ENCODE results near the gene ZNF276. TPM values are rescaled to one million over a fixed set of nuclear protein-coding genes. Genes with fewer than 3 reads are reported as not detected.
"Not testable (repeated sequence)": the region's sequence is repeated elsewhere in the genome, so short reads cannot be mapped to it uniquely, and the experiment has no call there.

Gene ZNF276
- total RNA-seq, 1 donor from 2014 or later: 15.1 TPM

- H3K9ac ChIP-seq (ENCODE audit: low read depth in 1 of 3, low read length in 3 of 3): no peak overlapping the region
- H3K9me3 ChIP-seq (ENCODE audit: control insufficient read depth in 3 of 3, low read length in 3 of 3): no peaks in the 10 kb centered on the region
- H3K4me1 ChIP-seq (ENCODE audit: control insufficient read depth in 3 of 3, insufficient read depth in 3 of 3, low read length in 3 of 3): peaks cover 9 to 14% (median 14%) of the 10 kb centered on the region in 3 donors
- no peak overlapping the region for H3K27ac ChIP-seq (ENCODE audit: low read depth, low read length)
- H3K4me3 ChIP-seq (ENCODE audit: low read length in 3 of 3): no peak overlapping the region
- H3K36me3 ChIP-seq (ENCODE audit: control insufficient read depth in 3 of 3, insufficient read depth in 3 of 3, low read length in 3 of 3): peaks cover 19 to 32% (median 23%) of the 10 kb centered on the region in 3 donors
- H3K27me3 ChIP-seq (ENCODE audit: control insufficient read depth in 3 of 3, insufficient read depth in 3 of 3, low read length in 3 of 3): no peaks in the 10 kb centered on the region
Observed at GRCh38 chr16:89689142-89689541, 32.2 kb upstream of the ZNF276 start.

GRCh38 chr16:89689621-89690020 lies 31.7 kb upstream of the ZNF276 start:
- H3K9ac ChIP-seq (ENCODE audit: low read depth in 1 of 3, low read length in 3 of 3); H3K9me3 ChIP-seq (ENCODE audit: control insufficient read depth in 3 of 3, low read length in 3 of 3); H3K27me3 ChIP-seq (ENCODE audit: control insufficient read depth in 3 of 3, insufficient read depth in 3 of 3, low read length in 3 of 3); H3K4me3 ChIP-seq (ENCODE audit: low read length in 3 of 3); H3K27ac ChIP-seq (ENCODE audit: low read depth, low read length): not testable (repeated sequence)
- H3K36me3 ChIP-seq (ENCODE audit: control insufficient read depth in 3 of 3, insufficient read depth in 3 of 3, low read length in 3 of 3): peaks cover 19 to 37% (median 26%) of the 10 kb centered on the region in 3 donors
- peaks cover 9 to 14% (median 14%) of the 10 kb centered on the region in 3 donors for H3K4me1 ChIP-seq (ENCODE audit: control insufficient read depth in 3 of 3, insufficient read depth in 3 of 3, low read length in 3 of 3)

- Histone ChIP-seq H3K4me1 (ENCODE audit: control insufficient read depth in 3 of 3, insufficient read depth in 3 of 3, low read length in 3 of 3) (peaks cover 9 to 14% (median 14%) of the 10 kb centered on the region in 3 donors), H3K9me3 (ENCODE audit: control insufficient read depth in 3 of 3, low read length in 3 of 3) (no peaks in the 10 kb centered on the region), H3K27me3 (ENCODE audit: control insufficient read depth in 3 of 3, insufficient read depth in 3 of 3, low read length in 3 of 3) (no peaks in the 10 kb centered on the region), H3K9ac (ENCODE audit: low read depth in 1 of 3, low read length in 3 of 3) (no peak overlapping the region), H3K27ac (ENCODE audit: low read depth, low read length) (no peak overlapping the region), H3K36me3 (ENCODE audit: control insufficient read depth in 3 of 3, insufficient read depth in 3 of 3, low read length in 3 of 3) (peaks cover 19 to 43% (median 26%) of the 10 kb centered on the region in 3 donors), H3K4me3 (ENCODE audit: low read length in 3 of 3) (no peak overlapping the region)
Observed at GRCh38 chr16:89690392-89690901, 30.9 kb upstream of the ZNF276 start.

- no peak overlapping the region for H3K27ac ChIP-seq (ENCODE audit: low read depth, low read length)
- peaks cover 19 to 45% (median 29%) of the 10 kb centered on the region in 3 donors for H3K36me3 ChIP-seq (ENCODE audit: control insufficient read depth in 3 of 3, insufficient read depth in 3 of 3, low read length in 3 of 3)
Observed at GRCh38 chr16:89691231-89691985, 29.9 kb upstream of the ZNF276 start.

GRCh38 chr16:89691986-89692569 lies 29.3 kb upstream of the ZNF276 start:
- Histone ChIP-seq H3K4me3 (ENCODE audit: low read length in 3 of 3) (no peak overlapping the region), H3K9me3 (ENCODE audit: control insufficient read depth in 3 of 3, low read length in 3 of 3) (no peaks in the 10 kb centered on the region), H3K27me3 (ENCODE audit: control insufficient read depth in 3 of 3, insufficient read depth in 3 of 3, low read length in 3 of 3) (no peaks in the 10 kb centered on the region), H3K4me1 (ENCODE audit: control insufficient read depth in 3 of 3, insufficient read depth in 3 of 3, low read length in 3 of 3) (peaks cover 7 to 15% (median 14%) of the 10 kb centered on the region in 3 donors), H3K27ac (ENCODE audit: low read depth, low read length) (no peak overlapping the region), H3K9ac (ENCODE audit: low read depth in 1 of 3, low read length in 3 of 3) (no peak overlapping the region), H3K36me3 (ENCODE audit: control insufficient read depth in 3 of 3, insufficient read depth in 3 of 3, low read length in 3 of 3) (peaks cover 19 to 45% (median 29%) of the 10 kb centered on the region in 3 donors)

More at GRCh38 chr16:89691231-89691985, 29.9 kb upstream of the ZNF276 start:
- no peak overlapping the region for H3K9ac ChIP-seq (ENCODE audit: low read depth in 1 of 3, low read length in 3 of 3)
- no peaks in the 10 kb centered on the region for H3K27me3 ChIP-seq (ENCODE audit: control insufficient read depth in 3 of 3, insufficient read depth in 3 of 3, low read length in 3 of 3)
- peaks cover 9 to 14% (median 14%) of the 10 kb centered on the region in 3 donors for H3K4me1 ChIP-seq (ENCODE audit: control insufficient read depth in 3 of 3, insufficient read depth in 3 of 3, low read length in 3 of 3)
- no peak overlapping the region for H3K4me3 ChIP-seq (ENCODE audit: low read length in 3 of 3)
- no peaks in the 10 kb centered on the region for H3K9me3 ChIP-seq (ENCODE audit: control insufficient read depth in 3 of 3, low read length in 3 of 3)

GRCh38 chr16:89693289-89693731 lies 28.0 kb upstream of the ZNF276 start:
- H3K9ac ChIP-seq (ENCODE audit: low read depth in 1 of 3, low read length in 3 of 3): no peak overlapping the region
- H3K27ac ChIP-seq (ENCODE audit: low read depth, low read length): no peak overlapping the region
- H3K4me1 ChIP-seq (ENCODE audit: control insufficient read depth in 3 of 3, insufficient read depth in 3 of 3, low read length in 3 of 3): peaks cover 0 to 12% (median 8%) of the 10 kb centered on the region in 3 donors
- peaks cover 0 to 4% (median 0%) of the 10 kb centered on the region in 3 donors for H3K27me3 ChIP-seq (ENCODE audit: control insufficient read depth in 3 of 3, insufficient read depth in 3 of 3, low read length in 3 of 3)
- peaks cover 19 to 45% (median 29%) of the 10 kb centered on the region in 3 donors for H3K36me3 ChIP-seq (ENCODE audit: control insufficient read depth in 3 of 3, insufficient read depth in 3 of 3, low read length in 3 of 3)
- H3K4me3 ChIP-seq (ENCODE audit: low read length in 3 of 3): no peak overlapping the region
- no peaks in the 10 kb centered on the region for H3K9me3 ChIP-seq (ENCODE audit: control insufficient read depth in 3 of 3, low read length in 3 of 3)

GRCh38 chr16:89693931-89694783 lies 27.2 kb upstream of the ZNF276 start:
- H3K9me3 ChIP-seq (ENCODE audit: control insufficient read depth in 3 of 3, low read length in 3 of 3): no peaks in the 10 kb centered on the region
- H3K27me3 ChIP-seq (ENCODE audit: control insufficient read depth in 3 of 3, insufficient read depth in 3 of 3, low read length in 3 of 3): peaks cover 0 to 4% (median 0%) of the 10 kb centered on the region in 3 donors
- no peak overlapping the region for H3K4me3 ChIP-seq (ENCODE audit: low read length in 3 of 3)
- no peak overlapping the region for H3K9ac ChIP-seq (ENCODE audit: low read depth in 1 of 3, low read length in 3 of 3)
- H3K4me1 ChIP-seq (ENCODE audit: control insufficient read depth in 3 of 3, insufficient read depth in 3 of 3, low read length in 3 of 3): peaks cover 0 to 10% (median 5%) of the 10 kb centered on the region in 3 donors
- no peak overlapping the region for H3K27ac ChIP-seq (ENCODE audit: low read depth, low read length)
- H3K36me3 ChIP-seq (ENCODE audit: control insufficient read depth in 3 of 3, insufficient read depth in 3 of 3, low read length in 3 of 3): peaks cover 19 to 45% (median 27%) of the 10 kb centered on the region in 3 donors

GRCh38 chr16:89694784-89695085 lies 26.6 kb upstream of the ZNF276 start:
- H3K27me3 ChIP-seq (ENCODE audit: control insufficient read depth in 3 of 3, insufficient read depth in 3 of 3, low read length in 3 of 3); H3K27ac ChIP-seq (ENCODE audit: low read depth, low read length): not testable (repeated sequence)
- peaks cover 17 to 45% (median 26%) of the 10 kb centered on the region in 3 donors for H3K36me3 ChIP-seq (ENCODE audit: control insufficient read depth in 3 of 3, insufficient read depth in 3 of 3, low read length in 3 of 3)

GRCh38 chr16:89695086-89695874 lies 26.1 kb upstream of the ZNF276 start:
- Histone ChIP-seq H3K9me3 (ENCODE audit: control insufficient read depth in 3 of 3, low read length in 3 of 3) (no peaks in the 10 kb centered on the region), H3K4me3 (ENCODE audit: low read length in 3 of 3) (no peak overlapping the region), H3K9ac (ENCODE audit: low read depth in 1 of 3, low read length in 3 of 3) (no peak overlapping the region), H3K4me1 (ENCODE audit: control insufficient read depth in 3 of 3, insufficient read depth in 3 of 3, low read length in 3 of 3) (peaks cover 6 to 17% (median 10%) of the 10 kb centered on the region in 3 donors), H3K27me3 (ENCODE audit: control insufficient read depth in 3 of 3, insufficient read depth in 3 of 3, low read length in 3 of 3) (peaks cover 0 to 4% (median 0%) of the 10 kb centered on the region in 3 donors), H3K27ac (ENCODE audit: low read depth, low read length) (no peak overlapping the region), H3K36me3 (ENCODE audit: control insufficient read depth in 3 of 3, insufficient read depth in 3 of 3, low read length in 3 of 3) (peaks cover 14 to 40% (median 26%) of the 10 kb centered on the region in 3 donors)

More at GRCh38 chr16:89694784-89695085, 26.6 kb upstream of the ZNF276 start:
- H3K4me3 ChIP-seq (ENCODE audit: low read length in 3 of 3); H3K9ac ChIP-seq (ENCODE audit: low read depth in 1 of 3, low read length in 3 of 3); H3K9me3 ChIP-seq (ENCODE audit: control insufficient read depth in 3 of 3, low read length in 3 of 3): not testable (repeated sequence)
- H3K4me1 ChIP-seq (ENCODE audit: control insufficient read depth in 3 of 3, insufficient read depth in 3 of 3, low read length in 3 of 3): peaks cover under 1 to 12% (median 5%) of the 10 kb centered on the region in 3 donors
